GM20000 (cell line): Measurements from ENCODE around the gene STXBP6.

Source experiments
- DNase-seq: peaks from one replicate; pipeline ENCODE4 v3.0.0; 2012; ENCODE audit warnings: low spot score
- TF ChIP-seq, protein P1 (sequence below): IDR thresholded peaks from 2 replicates; pipeline ENCODE4 v1.5.1; 2012; ENCODE audit warnings: mild to moderate bottlenecking, control low read depth; ENCODE audit errors: extremely low read depth, missing control alignments

The STXBP6 gene

DNA sequence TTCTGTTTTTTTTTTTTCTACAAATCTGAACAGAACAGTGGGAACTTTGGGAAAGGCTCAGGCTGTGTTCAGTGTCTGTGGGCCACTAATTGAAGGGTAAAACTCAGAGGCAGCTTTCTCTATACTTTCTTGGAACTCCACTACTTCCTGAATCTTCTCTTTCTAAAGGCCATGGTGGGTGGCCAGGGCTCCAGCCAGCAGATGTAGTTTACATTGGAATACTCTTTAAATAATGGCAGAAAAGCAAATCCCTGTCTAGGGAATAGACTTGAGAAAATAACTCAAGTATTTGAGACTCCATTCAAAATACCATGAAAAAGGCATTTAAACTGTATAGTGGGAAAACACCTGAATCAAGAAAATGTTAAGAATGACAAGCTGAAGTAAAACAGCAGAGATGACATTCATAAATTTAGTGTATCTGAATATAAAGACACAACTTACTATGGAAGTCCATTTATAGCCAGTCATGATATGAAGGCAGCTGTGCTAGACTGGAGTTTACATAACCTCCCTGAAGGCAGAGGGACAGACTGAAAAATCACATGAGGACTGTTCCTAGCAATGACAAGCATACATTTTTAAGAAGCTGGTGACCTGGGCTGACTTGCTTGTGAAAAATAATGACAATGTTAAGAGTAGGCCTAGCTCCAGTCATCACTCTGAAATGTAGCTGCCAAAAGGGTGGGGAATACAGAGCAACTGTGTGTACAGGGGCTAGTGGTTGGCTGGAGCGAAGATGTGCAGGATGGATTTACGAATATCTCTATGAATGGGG lies 168.6 kb downstream of the STXBP6 start:
- DNase-seq, result no peak
- TF ChIP-seq, protein P1, sequence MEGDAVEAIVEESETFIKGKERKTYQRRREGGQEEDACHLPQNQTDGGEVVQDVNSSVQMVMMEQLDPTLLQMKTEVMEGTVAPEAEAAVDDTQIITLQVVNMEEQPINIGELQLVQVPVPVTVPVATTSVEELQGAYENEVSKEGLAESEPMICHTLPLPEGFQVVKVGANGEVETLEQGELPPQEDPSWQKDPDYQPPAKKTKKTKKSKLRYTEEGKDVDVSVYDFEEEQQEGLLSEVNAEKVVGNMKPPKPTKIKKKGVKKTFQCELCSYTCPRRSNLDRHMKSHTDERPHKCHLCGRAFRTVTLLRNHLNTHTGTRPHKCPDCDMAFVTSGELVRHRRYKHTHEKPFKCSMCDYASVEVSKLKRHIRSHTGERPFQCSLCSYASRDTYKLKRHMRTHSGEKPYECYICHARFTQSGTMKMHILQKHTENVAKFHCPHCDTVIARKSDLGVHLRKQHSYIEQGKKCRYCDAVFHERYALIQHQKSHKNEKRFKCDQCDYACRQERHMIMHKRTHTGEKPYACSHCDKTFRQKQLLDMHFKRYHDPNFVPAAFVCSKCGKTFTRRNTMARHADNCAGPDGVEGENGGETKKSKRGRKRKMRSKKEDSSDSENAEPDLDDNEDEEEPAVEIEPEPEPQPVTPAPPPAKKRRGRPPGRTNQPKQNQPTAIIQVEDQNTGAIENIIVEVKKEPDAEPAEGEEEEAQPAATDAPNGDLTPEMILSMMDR, result no peak

DNA sequence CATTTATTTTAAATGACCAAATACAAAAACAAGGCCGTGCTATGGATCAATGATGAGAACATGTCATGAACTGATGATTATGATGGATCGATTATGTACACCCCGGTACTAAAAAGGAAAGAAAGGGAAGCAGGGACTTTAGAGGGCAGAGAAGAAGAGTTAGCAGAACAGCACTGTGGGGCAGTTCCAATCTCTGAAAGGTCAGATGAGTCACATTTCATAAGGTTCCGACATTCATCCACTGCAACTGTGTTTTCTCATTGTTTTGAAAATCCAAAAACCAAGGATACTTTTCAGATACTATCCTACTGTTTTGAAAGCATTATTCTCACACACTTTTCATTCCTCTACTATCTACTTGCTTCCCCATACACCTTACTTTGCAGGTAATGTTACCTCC lies 169.3 kb downstream of the STXBP6 start:
- TF ChIP-seq, protein P1, result no peak

GRCh38 chr14:24879661-24880386 lies 170.1 kb downstream of the STXBP6 start:
- no peak for DNase-seq
- TF ChIP-seq, protein P1, result no peak

More for the DNA sequence above, 169.3 kb downstream of the STXBP6 start:
- no peak for DNase-seq

DNA sequence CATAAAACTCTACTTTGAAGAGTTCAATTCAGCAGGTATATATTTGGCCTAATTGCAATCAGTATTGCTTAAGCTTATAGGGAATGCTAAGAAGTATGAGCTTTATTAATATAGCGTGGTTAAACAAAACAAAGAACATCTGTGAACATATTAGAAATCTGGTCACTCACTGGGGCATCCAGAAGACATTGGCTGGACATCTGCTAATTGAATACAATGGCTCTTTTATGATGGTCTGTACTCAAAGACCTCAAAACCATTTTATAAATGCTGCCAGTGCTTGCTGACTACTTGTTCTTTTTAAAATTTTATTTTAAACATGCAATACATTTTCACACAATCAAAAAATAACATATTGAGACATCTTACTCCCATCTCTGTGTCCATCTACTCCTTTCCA lies 173.0 kb downstream of the STXBP6 start:
- DNase-seq, result no peak
- TF ChIP-seq, protein P1, result no peak

GRCh38 chr14:24875991-24876878 lies 173.7 kb downstream of the STXBP6 start:
- DNase-seq, result no peak
- TF ChIP-seq, protein P1, result no peak

- TF ChIP-seq, protein P1, result no peak
- no peak for DNase-seq
These were observed 174.6 kb downstream of the STXBP6 start for GRCh38 chr14:24875203-24875838.
